ENCODE measurements around the gene CHD8. TPM values are rescaled to one million over a fixed set of nuclear protein-coding genes. Genes with fewer than 3 reads are reported as not detected.

CHD8 gene, protein sequence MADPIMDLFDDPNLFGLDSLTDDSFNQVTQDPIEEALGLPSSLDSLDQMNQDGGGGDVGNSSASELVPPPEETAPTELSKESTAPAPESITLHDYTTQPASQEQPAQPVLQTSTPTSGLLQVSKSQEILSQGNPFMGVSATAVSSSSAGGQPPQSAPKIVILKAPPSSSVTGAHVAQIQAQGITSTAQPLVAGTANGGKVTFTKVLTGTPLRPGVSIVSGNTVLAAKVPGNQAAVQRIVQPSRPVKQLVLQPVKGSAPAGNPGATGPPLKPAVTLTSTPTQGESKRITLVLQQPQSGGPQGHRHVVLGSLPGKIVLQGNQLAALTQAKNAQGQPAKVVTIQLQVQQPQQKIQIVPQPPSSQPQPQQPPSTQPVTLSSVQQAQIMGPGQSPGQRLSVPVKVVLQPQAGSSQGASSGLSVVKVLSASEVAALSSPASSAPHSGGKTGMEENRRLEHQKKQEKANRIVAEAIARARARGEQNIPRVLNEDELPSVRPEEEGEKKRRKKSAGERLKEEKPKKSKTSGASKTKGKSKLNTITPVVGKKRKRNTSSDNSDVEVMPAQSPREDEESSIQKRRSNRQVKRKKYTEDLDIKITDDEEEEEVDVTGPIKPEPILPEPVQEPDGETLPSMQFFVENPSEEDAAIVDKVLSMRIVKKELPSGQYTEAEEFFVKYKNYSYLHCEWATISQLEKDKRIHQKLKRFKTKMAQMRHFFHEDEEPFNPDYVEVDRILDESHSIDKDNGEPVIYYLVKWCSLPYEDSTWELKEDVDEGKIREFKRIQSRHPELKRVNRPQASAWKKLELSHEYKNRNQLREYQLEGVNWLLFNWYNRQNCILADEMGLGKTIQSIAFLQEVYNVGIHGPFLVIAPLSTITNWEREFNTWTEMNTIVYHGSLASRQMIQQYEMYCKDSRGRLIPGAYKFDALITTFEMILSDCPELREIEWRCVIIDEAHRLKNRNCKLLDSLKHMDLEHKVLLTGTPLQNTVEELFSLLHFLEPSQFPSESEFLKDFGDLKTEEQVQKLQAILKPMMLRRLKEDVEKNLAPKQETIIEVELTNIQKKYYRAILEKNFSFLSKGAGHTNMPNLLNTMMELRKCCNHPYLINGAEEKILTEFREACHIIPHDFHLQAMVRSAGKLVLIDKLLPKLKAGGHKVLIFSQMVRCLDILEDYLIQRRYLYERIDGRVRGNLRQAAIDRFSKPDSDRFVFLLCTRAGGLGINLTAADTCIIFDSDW (N-terminal part only)
- 10 to 100 TPM; 53.8 to 81.4 (median 72.4) TPM for total RNA-seq

DNA sequence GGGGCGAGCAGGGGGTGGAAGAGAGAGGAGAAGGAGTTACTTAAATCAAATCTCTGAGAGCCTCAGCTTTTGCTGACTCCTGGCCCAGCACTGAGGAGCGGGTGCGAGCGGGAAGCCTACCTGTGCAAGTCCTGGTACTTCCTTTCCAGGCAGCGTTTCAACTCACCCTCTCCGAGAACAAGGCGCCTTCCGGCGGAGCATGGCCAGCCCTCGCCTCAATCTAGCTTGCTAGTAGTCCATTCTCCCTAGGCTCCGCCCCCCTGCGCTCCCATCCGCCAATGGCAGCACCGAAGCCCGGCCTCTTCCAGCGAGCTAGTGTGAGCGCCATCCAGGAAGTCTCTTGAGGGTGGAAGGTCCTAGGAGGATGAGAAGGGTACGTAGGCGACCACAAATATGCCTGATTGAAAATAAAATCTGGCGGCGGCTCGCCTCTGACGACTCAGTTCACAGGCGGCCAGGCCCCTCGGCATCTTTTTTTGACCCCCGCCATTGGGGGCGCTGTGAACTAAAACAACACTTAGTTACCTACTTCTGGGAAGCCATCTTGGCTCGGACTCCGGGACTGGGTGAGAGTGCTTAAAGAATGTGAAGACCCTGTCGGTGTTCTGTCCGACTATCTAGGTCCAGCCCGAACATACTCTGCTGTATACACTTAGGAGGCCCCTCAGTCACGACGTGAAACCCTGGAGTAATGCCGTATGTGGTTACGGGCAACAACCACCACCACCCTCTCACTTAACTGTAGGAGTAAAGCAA is at the start of gene CHD8:
Gene CHD8, minus strand, starts transcription at position 212 of the 756 bp plus-strand sequence. CDS start 24,480 bp downstream, outside the sequence.
- peak within 1 kb of the TSS; percentile 93 to 98 for H3K27ac ChIP-seq
- H3K27me3 ChIP-seq = no peaks in the 10 kb centered on the region
- DNase-seq (ENCODE audit: low spot score in 2 of 2) = peak; percentile 99 to 100
- H3K9me3 ChIP-seq = no peaks in the 10 kb centered on the region
- H3K36me3 ChIP-seq = peaks cover 7% of the 10 kb centered on the region
- peaks cover 0 to 8% of the 10 kb centered on the region in 2 donors for H3K4me1 ChIP-seq
- peak within 1 kb of the TSS; percentile 71 to 87 (median 72) for H3K4me3 ChIP-seq
- intact Hi-C loops (cut with DNase I; ENCODE audit: low total_unique reads) = loop anchor here (10.0 kb wide), 1 partner anchor 1121 kb away; the partner anchor contains the start of gene CCNB1IP1
- TF ChIP-seq POLR2AphosphoS5 (IDR thresholded peaks at IDR 0.05) (peak; percentile 68 to 84 (median 69)), POLR2A (IDR thresholded peaks at IDR 0.05) (no peak)
- TF ChIP-seq, protein P1, sequence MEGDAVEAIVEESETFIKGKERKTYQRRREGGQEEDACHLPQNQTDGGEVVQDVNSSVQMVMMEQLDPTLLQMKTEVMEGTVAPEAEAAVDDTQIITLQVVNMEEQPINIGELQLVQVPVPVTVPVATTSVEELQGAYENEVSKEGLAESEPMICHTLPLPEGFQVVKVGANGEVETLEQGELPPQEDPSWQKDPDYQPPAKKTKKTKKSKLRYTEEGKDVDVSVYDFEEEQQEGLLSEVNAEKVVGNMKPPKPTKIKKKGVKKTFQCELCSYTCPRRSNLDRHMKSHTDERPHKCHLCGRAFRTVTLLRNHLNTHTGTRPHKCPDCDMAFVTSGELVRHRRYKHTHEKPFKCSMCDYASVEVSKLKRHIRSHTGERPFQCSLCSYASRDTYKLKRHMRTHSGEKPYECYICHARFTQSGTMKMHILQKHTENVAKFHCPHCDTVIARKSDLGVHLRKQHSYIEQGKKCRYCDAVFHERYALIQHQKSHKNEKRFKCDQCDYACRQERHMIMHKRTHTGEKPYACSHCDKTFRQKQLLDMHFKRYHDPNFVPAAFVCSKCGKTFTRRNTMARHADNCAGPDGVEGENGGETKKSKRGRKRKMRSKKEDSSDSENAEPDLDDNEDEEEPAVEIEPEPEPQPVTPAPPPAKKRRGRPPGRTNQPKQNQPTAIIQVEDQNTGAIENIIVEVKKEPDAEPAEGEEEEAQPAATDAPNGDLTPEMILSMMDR (IDR thresholded peaks at IDR 0.05) = peak; percentile 54 to 66 (median 58)

DNA sequence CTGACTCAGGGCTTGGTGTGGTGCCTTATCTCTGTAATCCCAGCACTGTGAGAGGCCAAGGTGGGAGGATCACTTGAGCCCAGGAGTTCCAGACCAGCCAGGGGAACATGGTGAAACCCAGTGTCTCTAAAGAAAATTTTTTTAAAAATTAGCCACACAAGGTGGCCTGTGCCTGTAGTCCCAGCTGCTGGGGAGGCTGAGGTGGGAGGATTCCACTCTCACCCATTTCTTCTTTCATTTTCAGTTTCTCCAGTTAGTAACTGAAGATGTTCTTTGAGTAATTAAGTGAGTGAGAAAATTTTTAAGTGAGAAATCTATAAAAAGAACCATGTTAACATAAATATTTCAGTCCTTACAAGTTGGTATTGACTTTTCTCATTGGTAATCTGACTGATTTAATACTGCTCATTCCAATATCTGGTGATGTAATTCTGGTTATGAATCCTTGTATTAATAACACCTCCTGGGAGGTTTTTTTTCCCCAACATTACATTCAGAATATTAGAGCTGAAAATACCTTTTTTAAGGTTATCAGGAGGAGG is 49.2 kb upstream of the CHD8 start:
- Histone ChIP-seq H3K27ac (no peak overlapping the region), H3K4me3 (no peak overlapping the region), H3K9me3 (no peaks in the 10 kb centered on the region), H3K36me3 (no peaks in the 10 kb centered on the region), H3K4me1 (peaks cover 0 to 11% of the 10 kb centered on the region in 2 donors), H3K27me3 (no peaks in the 10 kb centered on the region)
- TF ChIP-seq POLR2AphosphoS5 (IDR thresholded peaks at IDR 0.05) = no peak
- TF ChIP-seq, protein P1 (IDR thresholded peaks at IDR 0.05) = no peak
- TF ChIP-seq POLR2A (IDR thresholded peaks at IDR 0.05) = no peak
- intact Hi-C loops (cut with DNase I; ENCODE audit: low total_unique reads) = no loop called here
- no peak for DNase-seq (ENCODE audit: low spot score in 2 of 2)

DNA sequence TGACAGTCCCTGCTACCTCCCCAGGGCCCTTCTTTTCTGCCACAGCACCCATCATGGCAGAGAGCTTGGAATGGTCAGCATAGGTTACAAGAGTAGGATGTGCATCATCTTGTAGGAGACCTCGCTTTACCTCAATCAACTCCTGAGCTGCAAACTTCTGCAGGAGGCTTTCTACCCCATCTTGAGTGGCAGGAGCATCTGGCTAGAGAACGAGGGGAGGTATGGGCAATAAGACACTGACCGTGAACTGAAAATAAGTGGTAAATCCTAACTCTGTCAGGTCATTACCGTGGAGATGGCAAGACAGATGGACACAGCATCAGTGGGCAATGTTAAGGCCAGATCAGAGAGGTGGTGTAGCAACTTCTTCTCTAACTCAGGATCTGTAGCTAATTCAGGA is 47.5 kb upstream of the CHD8 start:
- intact Hi-C loops (cut with DNase I; ENCODE audit: low total_unique reads) = no loop called here
- Histone ChIP-seq H3K4me3 (no peak overlapping the region), H3K36me3 (no peaks in the 10 kb centered on the region)

DNA sequence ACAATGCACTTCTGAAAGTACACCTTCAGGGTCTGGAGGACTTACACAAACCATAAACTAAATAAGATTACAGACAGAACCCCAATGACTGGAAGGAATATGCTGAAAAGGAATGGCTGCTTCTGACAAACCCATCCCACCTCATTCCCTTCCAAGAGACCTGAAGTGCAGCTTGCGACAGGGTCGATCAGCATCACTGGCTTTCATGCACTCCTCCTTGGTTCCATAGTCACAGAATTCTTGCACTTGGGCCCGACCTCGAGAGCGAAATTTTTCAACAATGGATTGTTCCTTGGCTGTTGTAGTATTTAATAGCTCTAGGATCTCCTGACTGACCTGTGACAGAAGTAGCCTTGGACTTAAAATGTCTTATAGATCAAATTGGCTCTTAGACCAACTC is 45.6 kb upstream of the CHD8 start:
- H3K36me3 ChIP-seq = no peaks in the 10 kb centered on the region
- no peak overlapping the region for H3K4me3 ChIP-seq
- TF ChIP-seq POLR2AphosphoS5 (IDR thresholded peaks at IDR 0.05) (no peak), POLR2A (IDR thresholded peaks at IDR 0.05) (no peak)
- TF ChIP-seq, protein P1 (IDR thresholded peaks at IDR 0.05) = no peak
- no peaks in the 10 kb centered on the region for H3K9me3 ChIP-seq
- no peak overlapping the region for H3K27ac ChIP-seq
- no peaks in the 10 kb centered on the region for H3K27me3 ChIP-seq
- H3K4me1 ChIP-seq = no peaks in the 10 kb centered on the region
- intact Hi-C loops (cut with DNase I; ENCODE audit: low total_unique reads) = no loop called here
- no peak for DNase-seq (ENCODE audit: low spot score in 2 of 2)

More for the DNA sequence above, 47.5 kb upstream of the CHD8 start:
- DNase-seq (ENCODE audit: low spot score in 2 of 2) = no peak
- H3K9me3 ChIP-seq = no peaks in the 10 kb centered on the region
- H3K27ac ChIP-seq = peak overlapping the region; percentile 15 to 30
- no peak for TF ChIP-seq POLR2AphosphoS5 (IDR thresholded peaks at IDR 0.05)
- TF ChIP-seq POLR2A (IDR thresholded peaks at IDR 0.05) = no peak
- TF ChIP-seq, protein P1 (IDR thresholded peaks at IDR 0.05) = no peak
- H3K27me3 ChIP-seq = no peaks in the 10 kb centered on the region
- no peaks in the 10 kb centered on the region for H3K4me1 ChIP-seq

Measured in breast epithelium (tissue), 4 donors.